H1 (cell line): ENCODE results near the gene RELCH. TPM values are rescaled to one million over a fixed set of nuclear protein-coding genes. Genes with fewer than 3 reads are reported as not detected.

Source experiments
- CTCF ChIA-PET: fragments of 300-600 bp; sonication (Branson Sonifier 250); formaldehyde crosslinking; loops from one replicate; lab custom pipeline; 2021; ENCODE audit not compliant: partially characterized antibody; lab: Charles Lee
- POLR2A ChIA-PET: fragments of 300-600 bp; sonication (Branson Sonifier 250); formaldehyde crosslinking; loops from one replicate; lab custom pipeline; 2021; ENCODE audit warnings: inconsistent platforms; ENCODE audit not compliant: partially characterized antibody; lab: Charles Lee
- DNase-seq, 2 experiments: peaks; one replicate each; pipeline versions ENCODE4 v3.0.0 to v3.0.0-alpha.2; 2010 to 2022; ENCODE audit warnings: low spot score in 2 of 2, low read depth in 1 of 2, mixed read lengths in 1 of 2
- FAIRE-seq: peaks from 2 replicates; lab custom pipeline; 2011; peaks lifted over from hg19 to GRCh38; lab: Jason Lieb, UNC
- H2AFZ ChIP-seq: 2 replicates; pipeline ENCODE4 v1.8.1; 2012; ENCODE audit warnings: low read length, inconsistent platforms
- H2AK5ac ChIP-seq: 2 replicates; pipeline ENCODE4 v1.6.1; 2013; ENCODE audit warnings: low read depth, low read length
- H2BK120ac ChIP-seq: replicated peaks from 2 replicates; pipeline ENCODE3; 2013; ENCODE audit warnings: low read depth, low read length, inconsistent platforms
- H2BK12ac ChIP-seq: 2 replicates; pipeline ENCODE4 v1.6.1; 2013; ENCODE audit warnings: low read depth, low read length
- H2BK15ac ChIP-seq: 2 replicates; pipeline ENCODE4 v1.6.1; 2013; ENCODE audit warnings: low read length
- H2BK20ac ChIP-seq: 2 replicates; pipeline ENCODE4 v1.6.1; 2013; ENCODE audit warnings: low read length
- H2BK5ac ChIP-seq: 2 replicates; pipeline ENCODE4 v1.6.1; 2013; ENCODE audit warnings: low read depth, low read length
- H3K14ac ChIP-seq: 2 replicates; pipeline ENCODE4 v1.6.1; 2013; ENCODE audit warnings: inconsistent platforms; ENCODE audit not compliant: insufficient read length
- H3K18ac ChIP-seq: 2 replicates; pipeline ENCODE4 v1.6.1; 2013; ENCODE audit warnings: low read length; ENCODE audit errors: extremely low read depth
- H3K23ac ChIP-seq: 2 replicates; pipeline ENCODE4 v1.6.1; 2013; ENCODE audit warnings: inconsistent platforms; ENCODE audit not compliant: insufficient read length
- H3K23me2 ChIP-seq: 2 replicates; pipeline ENCODE4 v1.6.1; 2013; ENCODE audit warnings: low read depth, low read length
- H3K27ac ChIP-seq: 2 replicates; pipeline ENCODE4 v1.6.1; 2011; ENCODE audit warnings: low read depth, low read length, inconsistent platforms
- H3K27me3 ChIP-seq, 4 experiments: replicated peaks in 1 of 4; 1 replicate in 1 of 4; 2 replicates in 3 of 4; pipeline versions ENCODE4 v1.6.1 to v1.8.1; 2011 to 2013; ENCODE audit warnings: low read length in 3 of 4, mild to moderate bottlenecking in 3 of 4, inconsistent platforms in 2 of 4, mixed read lengths in 2 of 4, moderate library complexity in 1 of 4; ENCODE audit not compliant: control insufficient read depth in 3 of 4, insufficient read depth in 3 of 4; ENCODE audit errors: extremely low read depth in 1 of 4
- H3K36me3 ChIP-seq, 4 experiments: 2 replicates each; pipeline versions ENCODE4 v1.6.1 to v1.8.1; 2011 to 2013; ENCODE audit warnings: mild to moderate bottlenecking in 4 of 4, low read length in 3 of 4, moderate library complexity in 2 of 4, control low read depth in 1 of 4, inconsistent platforms in 1 of 4; ENCODE audit not compliant: insufficient read depth in 4 of 4, control insufficient read depth in 2 of 4
- H3K4ac ChIP-seq: replicated peaks from 2 replicates; pipeline ENCODE3; 2013; ENCODE audit warnings: low read length, low read depth, mixed read lengths, inconsistent platforms; ENCODE audit not compliant: insufficient read length
- H3K4me1 ChIP-seq, 4 experiments: replicated peaks in 1 of 4; 1 replicate in 1 of 4; 2 replicates in 3 of 4; pipeline versions ENCODE4 v1.6.1 to v1.8.1; 2011 to 2013; ENCODE audit warnings: low read length in 3 of 4, inconsistent platforms in 2 of 4, mixed read lengths in 1 of 4; ENCODE audit not compliant: insufficient read depth in 4 of 4, control insufficient read depth in 3 of 4
- H3K4me2 ChIP-seq, 2 experiments: 2 replicates each; pipeline versions ENCODE4 v1.6.1 to v1.8.1; 2011 to 2013; ENCODE audit warnings: low read depth in 2 of 2, low read length in 2 of 2, control low read depth in 1 of 2, inconsistent platforms in 1 of 2, mild to moderate bottlenecking in 1 of 2; ENCODE audit not compliant: insufficient read depth in 1 of 2
- H3K4me3 ChIP-seq, 4 experiments: fragments of 200-600, 300-600 bp in 1 of 4; sonication (generic), shearing (Covaris generic), sonication (Bioruptor Twin) in 1 of 4; 2 replicates each; pipeline versions ENCODE4 v1.5.1 to v1.8.1; 2011 to 2016; ENCODE audit warnings: low read length in 4 of 4, low read depth in 3 of 4, control low read depth in 2 of 4, inconsistent platforms in 2 of 4, mild to moderate bottlenecking in 2 of 4, mixed read lengths in 1 of 4, moderate library complexity in 1 of 4; ENCODE audit not compliant: insufficient read depth in 2 of 4; ENCODE audit errors: extremely low read depth in 1 of 4
- H3K56ac ChIP-seq: replicated peaks from 2 replicates; pipeline ENCODE3; 2013; ENCODE audit warnings: low read depth, mild to moderate bottlenecking, mixed read lengths, low read length, inconsistent platforms; ENCODE audit not compliant: insufficient read length
- H3K79me1 ChIP-seq: 2 replicates; pipeline ENCODE4 v1.6.1; 2013; ENCODE audit warnings: low read depth, low read length, control low read depth
- H3K79me2 ChIP-seq, 2 experiments: 2 replicates each; pipeline versions ENCODE4 v1.6.1 to v1.8.1; 2012 to 2013; ENCODE audit warnings: low read length in 2 of 2, mild to moderate bottlenecking in 2 of 2, inconsistent platforms in 1 of 2; ENCODE audit not compliant: insufficient read depth in 2 of 2, control insufficient read depth in 1 of 2
- H3K9ac ChIP-seq, 4 experiments: replicated peaks in 1 of 4; 1 replicate in 1 of 4; 2 replicates in 3 of 4; pipeline versions ENCODE4 v1.6.1 to v1.8.1; 2011 to 2013; ENCODE audit warnings: low read depth in 3 of 4, low read length in 3 of 4, control low read depth in 2 of 4, mild to moderate bottlenecking in 2 of 4, moderate library complexity in 2 of 4, inconsistent platforms in 1 of 4; ENCODE audit errors: extremely low read depth in 1 of 4
- H3K9me3 ChIP-seq, 2 experiments: 2 replicates each; pipeline versions ENCODE4 v1.6.1 to v1.8.1; 2012 to 2013; ENCODE audit warnings: mild to moderate bottlenecking in 2 of 2, moderate library complexity in 2 of 2, control low read depth in 1 of 2, inconsistent platforms in 1 of 2, low read depth in 1 of 2, low read length in 1 of 2, mixed read lengths in 1 of 2; ENCODE audit not compliant: insufficient read depth in 2 of 2
- H4K20me1 ChIP-seq, 2 experiments: replicated peaks in 1 of 2; 2 replicates each; pipeline versions ENCODE3 to v1.8.1; 2011 to 2013; ENCODE audit warnings: inconsistent platforms in 2 of 2, low read length in 2 of 2, mild to moderate bottlenecking in 1 of 2; ENCODE audit not compliant: insufficient read depth in 2 of 2, control insufficient read depth in 1 of 2
- H4K5ac ChIP-seq: 2 replicates; pipeline ENCODE4 v1.6.1; 2013; ENCODE audit warnings: low read length, low read depth, mixed read lengths, inconsistent platforms; ENCODE audit not compliant: insufficient read length
- H4K8ac ChIP-seq: 2 replicates; pipeline ENCODE4 v1.8.0; 2013; ENCODE audit warnings: mild to moderate bottlenecking, moderate library complexity, low read length, inconsistent platforms; ENCODE audit not compliant: insufficient read depth; ENCODE audit errors: extremely low read depth
- H4K91ac ChIP-seq: replicated peaks from 2 replicates; pipeline ENCODE3; 2013; ENCODE audit warnings: low read length, mixed read lengths, inconsistent platforms; ENCODE audit not compliant: insufficient read length
- ASH2L ChIP-seq: fragments of 200-600, 300-600 bp; sonication (generic); IDR thresholded peaks from one replicate; pipeline ENCODE4 v1.7.1; 2017; ENCODE audit warnings: low read length
- CHD2 ChIP-seq: IDR thresholded peaks from 2 replicates; pipeline ENCODE4 v1.6.1; 2012; ENCODE audit warnings: low read length, improper control_type of control experiment
- EGR1 ChIP-seq: IDR thresholded peaks from 2 replicates; pipeline ENCODE4 v1.6.1; 2011; ENCODE audit warnings: low read depth, low read length, borderline replicate concordance
- EP300 ChIP-seq, 2 experiments: IDR thresholded peaks; 1 replicate in 1 of 2; 2 replicates in 1 of 2; pipeline ENCODE4 v1.6.1; 2011 to 2012; ENCODE audit warnings: low read depth in 2 of 2, low read length in 2 of 2, mild to moderate bottlenecking in 2 of 2, borderline replicate concordance in 1 of 2, inconsistent platforms in 1 of 2, moderate library complexity in 1 of 2
- KDM5A ChIP-seq: fragments of 200-600 bp; IDR thresholded peaks from 2 replicates; pipeline ENCODE4 v1.7.1; 2012; ENCODE audit warnings: mild to moderate bottlenecking, low read length, inconsistent platforms, mixed read lengths
- polyA plus RNA-seq, 7 experiments: library from polyadenylated mRNA; depleted of rRNA in 3 of 7; stranded (reverse) in 5 of 7; unstranded in 2 of 7; fragments of >200 nt in 5 of 7; fragments of 200-250 nt in 2 of 7; gene quantifications; 1 replicate in 5 of 7; 2 replicates in 1 of 7; 4 replicates in 1 of 7; pipeline versions ENCODE4 v1.2.1 to v1.2.3, GENCODE V29; 2011 to 2013; ENCODE audit warnings: missing spikeins in 2 of 7, mixed read lengths in 2 of 7
- total RNA-seq: library from RNA; stranded (reverse); fragmentation: NEBNext Ultra II Directional; extraction: Animal tissue kit (Norgen Biotek cat#: 25700); gene quantifications from 2 replicates; pipeline ENCODE4 v1.2.1, GENCODE V29; 2021
- TF ChIP-seq, protein P1 (sequence below): IDR thresholded peaks from 2 replicates; pipeline ENCODE4 v1.6.1; 2011; ENCODE audit warnings: low read depth, mild to moderate bottlenecking, low read length; ENCODE audit not compliant: insufficient read depth

The RELCH gene
- total and polyA plus RNA-seq, 2 of the 8 experiments (the other 6 are each of a cell fraction or from before 2014, with no cell fraction given), result 7.3 to 26.9 TPM

GRCh38 chr18:62211325-62211828, 24.3 kb downstream of the RELCH start:
- Histone ChIP-seq H3K4me3 (no peak overlapping the region), H3K18ac (no peak overlapping the region), H2BK12ac (no peak overlapping the region), H3K4ac (no peak overlapping the region), H3K36me3 (peaks cover 0 to 13% (median 5%) of the 10 kb centered on the region in 4 experiments; a peak in 3 of 8 replicates), H3K9ac (no peak overlapping the region), H3K4me2 (no peak overlapping the region), H4K5ac (no peak overlapping the region), H3K79me1 (no peaks in the 10 kb centered on the region; the same call in 1 of the 2 replicates), H2BK15ac (no peak overlapping the region), H3K27ac (no peak overlapping the region), H4K8ac (no peak overlapping the region), H3K23me2 (no peaks in the 10 kb centered on the region), H3K27me3 (no peaks in the 10 kb centered on the region), H3K4me1 (no peaks in the 10 kb centered on the region), H2AK5ac (no peak overlapping the region), H2AFZ (no peak overlapping the region), H2BK5ac (no peak overlapping the region), H3K14ac (no peak overlapping the region), H3K79me2 (peaks cover 0 to 46% of the 10 kb centered on the region in 2 experiments; a peak in 2 of 4 replicates), H2BK20ac (no peak overlapping the region), H3K23ac (no peak overlapping the region), H4K20me1 (peaks cover 0 to 3% of the 10 kb centered on the region in 2 experiments), H2BK120ac (no peak overlapping the region), H4K91ac (no peak overlapping the region), H3K56ac (no peak overlapping the region), H3K9me3 (no peaks in the 10 kb centered on the region)
- DNase-seq (no peak), FAIRE-seq (no peak)
- ChIA-PET POLR2A (no interaction called here), CTCF (interaction anchor here (1.0 kb wide), 1 partner anchor 38 kb away, joined by 4 read pairs; no protein-coding TSS in a partner anchor)
- TF ChIP-seq ASH2L, result no peak
- no peak for TF ChIP-seq KDM5A
- no peak for TF ChIP-seq EP300 (IDR thresholded peaks at IDR 0.05; ENCODE audit: borderline replicate concordance in 1 of 2, low read depth in 2 of 2, low read length in 2 of 2)
- TF ChIP-seq, protein P1, sequence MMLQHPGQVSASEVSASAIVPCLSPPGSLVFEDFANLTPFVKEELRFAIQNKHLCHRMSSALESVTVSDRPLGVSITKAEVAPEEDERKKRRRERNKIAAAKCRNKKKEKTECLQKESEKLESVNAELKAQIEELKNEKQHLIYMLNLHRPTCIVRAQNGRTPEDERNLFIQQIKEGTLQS, result no peak
- no peak for TF ChIP-seq EGR1
- no peak for TF ChIP-seq CHD2
